OCI-LY3 (cell line): Measurements from ENCODE around the gene FBXO45.

Source experiments
- CTCF ChIP-seq: fragments of 200-600, 300-600 bp; sonication (generic); IDR thresholded peaks from 2 replicates; pipeline ENCODE4 v1.5.1; 2014; ENCODE audit warnings: antibody characterized with exemption, low read length, low read depth
- EZH2phosphoT487 ChIP-seq: fragments of 200-600 bp; shearing (Covaris generic); IDR thresholded peaks from 2 replicates; pipeline ENCODE4 v1.6.1; 2018; ENCODE audit warnings: antibody characterized with exemption, mixed run types, low read depth

- TF ChIP-seq CTCF (no peak), EZH2phosphoT487 (no peak)
Observed at GRCh38 chr3:196620161-196620604, 51.7 kb downstream of the FBXO45 start.
